Epithelial cell of esophagus (primary cell): ENCODE results near the gene KL.

Experiments
- DNase-seq: peaks from one replicate; pipeline ENCODE4 v3.0.0; 2010; ENCODE audit warnings: low read depth
- H3K4me3 ChIP-seq: 2 replicates; pipeline ENCODE4 v1.5.1; 2011; ENCODE audit warnings: mild to moderate bottlenecking, low read length, control low read depth
- TF ChIP-seq, protein P1 (sequence below): IDR thresholded peaks from 2 replicates; pipeline ENCODE4 v1.5.1; 2011; ENCODE audit warnings: low read depth, mild to moderate bottlenecking, low read length, control low read depth, inconsistent platforms; ENCODE audit not compliant: insufficient read depth; ENCODE audit errors: missing control alignments

The KL gene

DNA sequence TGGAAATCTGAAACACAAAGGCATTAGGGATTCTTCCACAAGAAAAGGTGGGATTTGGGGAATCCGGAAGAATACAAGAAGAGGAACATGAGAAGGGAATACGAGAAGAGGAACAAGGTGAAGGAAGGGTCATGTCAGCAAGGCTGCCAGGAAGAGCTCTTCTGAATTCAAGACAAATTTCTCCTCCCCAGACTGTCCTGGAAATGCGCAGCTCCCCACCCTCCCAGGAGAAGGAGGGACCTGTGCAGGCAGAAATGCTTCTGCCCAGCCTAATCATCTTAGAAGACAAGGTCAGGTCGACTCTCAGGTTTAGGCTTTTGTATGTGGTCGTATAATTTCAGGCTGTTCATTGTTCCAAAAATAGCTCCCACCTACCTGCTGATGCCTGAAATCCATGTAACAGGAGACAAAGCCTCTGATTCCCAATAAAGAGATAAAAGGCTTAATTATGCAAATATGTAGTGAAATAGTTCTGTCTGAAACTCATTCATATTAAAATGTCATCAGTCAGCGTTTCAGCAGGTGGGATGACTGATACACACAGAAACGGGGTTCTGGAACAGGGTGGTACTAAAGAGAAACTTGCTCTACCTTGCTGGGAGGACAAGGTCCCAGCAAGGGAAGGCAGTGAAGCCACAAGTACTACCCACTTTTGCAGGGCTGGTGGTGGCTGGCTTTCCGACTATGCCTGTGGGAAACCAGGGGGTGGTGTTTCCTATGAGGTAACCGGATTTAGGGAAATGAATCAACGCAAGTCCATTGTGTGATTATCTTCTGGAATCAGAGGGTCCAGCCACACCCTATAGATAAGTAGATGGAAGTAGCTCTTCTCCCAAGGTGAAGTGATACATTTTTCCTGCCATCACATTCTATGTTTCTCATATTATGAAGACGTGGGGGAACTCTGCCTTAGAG, 76.1 kb downstream of the KL start:
- TF ChIP-seq, protein P1, sequence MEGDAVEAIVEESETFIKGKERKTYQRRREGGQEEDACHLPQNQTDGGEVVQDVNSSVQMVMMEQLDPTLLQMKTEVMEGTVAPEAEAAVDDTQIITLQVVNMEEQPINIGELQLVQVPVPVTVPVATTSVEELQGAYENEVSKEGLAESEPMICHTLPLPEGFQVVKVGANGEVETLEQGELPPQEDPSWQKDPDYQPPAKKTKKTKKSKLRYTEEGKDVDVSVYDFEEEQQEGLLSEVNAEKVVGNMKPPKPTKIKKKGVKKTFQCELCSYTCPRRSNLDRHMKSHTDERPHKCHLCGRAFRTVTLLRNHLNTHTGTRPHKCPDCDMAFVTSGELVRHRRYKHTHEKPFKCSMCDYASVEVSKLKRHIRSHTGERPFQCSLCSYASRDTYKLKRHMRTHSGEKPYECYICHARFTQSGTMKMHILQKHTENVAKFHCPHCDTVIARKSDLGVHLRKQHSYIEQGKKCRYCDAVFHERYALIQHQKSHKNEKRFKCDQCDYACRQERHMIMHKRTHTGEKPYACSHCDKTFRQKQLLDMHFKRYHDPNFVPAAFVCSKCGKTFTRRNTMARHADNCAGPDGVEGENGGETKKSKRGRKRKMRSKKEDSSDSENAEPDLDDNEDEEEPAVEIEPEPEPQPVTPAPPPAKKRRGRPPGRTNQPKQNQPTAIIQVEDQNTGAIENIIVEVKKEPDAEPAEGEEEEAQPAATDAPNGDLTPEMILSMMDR = no peak
- H3K4me3 ChIP-seq = no peak overlapping the region
- DNase-seq = no peak

DNA sequence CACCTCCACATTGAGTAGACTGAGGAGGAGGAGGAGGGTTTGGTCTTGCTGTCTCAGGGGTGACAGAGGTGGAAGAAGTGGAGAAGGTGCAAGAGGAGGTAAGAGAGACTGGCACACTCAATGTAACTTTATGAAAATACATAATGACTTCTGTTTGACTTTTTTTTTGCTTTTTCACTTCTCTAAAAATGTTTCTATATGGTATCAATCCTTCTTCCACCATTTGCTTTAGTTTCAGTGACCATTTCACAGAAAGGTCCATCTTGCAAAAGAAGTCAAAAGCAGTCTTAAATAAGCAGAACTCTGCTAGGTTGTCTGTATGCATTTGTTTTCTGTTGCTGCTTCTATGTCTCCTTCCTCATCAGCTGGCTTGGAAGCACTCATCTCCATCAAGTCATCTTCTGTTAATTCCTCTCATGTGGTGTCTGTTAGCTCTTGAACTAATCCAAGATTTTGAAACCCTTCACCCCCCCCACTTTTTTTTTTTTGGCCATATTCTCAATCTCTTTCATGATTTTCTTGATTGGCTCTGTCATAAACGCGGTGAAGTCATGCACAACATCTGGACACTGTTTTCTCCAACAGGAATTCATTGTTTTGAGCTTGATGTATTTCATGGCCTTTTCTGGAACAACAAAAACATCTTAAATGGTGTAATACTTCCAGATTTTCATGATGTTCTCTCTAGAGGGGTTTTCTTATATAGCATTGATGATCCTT, 80.8 kb downstream of the KL start:
- no peak overlapping the region for H3K4me3 ChIP-seq
- DNase-seq = no peak
- TF ChIP-seq, protein P1 = no peak

DNA sequence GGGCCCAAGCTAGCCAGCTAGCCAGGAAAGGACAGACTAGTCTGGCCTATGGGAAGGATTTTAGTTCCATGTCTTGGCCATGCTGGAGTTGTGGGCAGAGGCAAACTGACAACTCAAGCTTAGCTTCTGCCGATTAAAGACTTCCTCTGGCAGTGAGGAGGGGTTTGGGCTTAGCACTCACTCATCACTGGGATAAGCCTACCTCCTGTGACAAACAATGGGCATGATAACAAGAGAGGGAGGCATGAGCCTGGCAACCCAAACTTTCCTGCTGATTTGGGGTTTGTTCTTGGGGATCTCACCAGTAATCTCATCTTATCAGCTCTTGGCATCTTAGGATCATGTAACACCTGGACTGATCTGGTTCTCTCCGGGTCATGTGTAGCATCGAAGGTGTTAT, 83.6 kb downstream of the KL start:
- DNase-seq = no peak
- H3K4me3 ChIP-seq = no peak overlapping the region

DNA sequence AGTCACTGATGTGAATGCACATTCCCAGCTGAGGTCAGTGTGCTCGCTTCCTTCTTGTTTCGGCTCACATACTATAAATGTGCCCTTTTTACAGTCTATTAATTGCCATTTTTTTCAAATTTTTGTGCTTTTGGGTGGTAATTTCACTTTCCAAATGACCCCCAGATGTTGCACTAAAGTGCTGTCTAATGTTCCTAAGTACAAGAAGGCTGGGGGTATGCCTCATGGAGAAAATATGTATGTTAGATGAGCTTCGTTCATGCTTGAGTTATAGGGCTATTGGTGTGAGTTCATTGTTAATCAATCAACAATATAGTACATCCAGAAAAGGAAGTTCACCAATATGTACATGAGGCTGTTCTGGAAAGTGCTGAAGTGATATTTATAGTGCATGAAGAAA, 84.7 kb downstream of the KL start:
- TF ChIP-seq, protein P1 = no peak
- DNase-seq = no peak
- H3K4me3 ChIP-seq = no peak overlapping the region

More for the DNA sequence above, 83.6 kb downstream of the KL start:
- TF ChIP-seq, protein P1 = no peak

DNA sequence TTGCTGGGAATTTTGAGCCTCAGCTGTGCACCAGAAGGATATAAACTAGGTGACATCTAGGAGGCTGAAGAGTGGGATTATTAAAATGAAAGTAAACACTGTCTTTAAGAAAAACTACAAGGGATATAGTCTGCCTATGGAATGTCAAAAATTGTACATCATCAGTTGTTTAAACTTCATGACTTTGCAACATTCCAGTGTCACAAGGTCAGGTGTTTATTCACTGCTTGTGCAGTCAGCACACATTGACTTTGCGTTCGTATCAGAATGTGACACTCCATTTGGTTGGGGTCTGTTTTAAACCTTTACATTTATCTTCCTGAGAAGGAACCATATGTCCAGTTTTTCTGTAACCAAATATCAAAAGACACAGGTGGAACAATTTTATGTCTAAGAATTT, 85.6 kb downstream of the KL start:
- no peak for DNase-seq
- TF ChIP-seq, protein P1 = no peak
- no peak overlapping the region for H3K4me3 ChIP-seq

DNA sequence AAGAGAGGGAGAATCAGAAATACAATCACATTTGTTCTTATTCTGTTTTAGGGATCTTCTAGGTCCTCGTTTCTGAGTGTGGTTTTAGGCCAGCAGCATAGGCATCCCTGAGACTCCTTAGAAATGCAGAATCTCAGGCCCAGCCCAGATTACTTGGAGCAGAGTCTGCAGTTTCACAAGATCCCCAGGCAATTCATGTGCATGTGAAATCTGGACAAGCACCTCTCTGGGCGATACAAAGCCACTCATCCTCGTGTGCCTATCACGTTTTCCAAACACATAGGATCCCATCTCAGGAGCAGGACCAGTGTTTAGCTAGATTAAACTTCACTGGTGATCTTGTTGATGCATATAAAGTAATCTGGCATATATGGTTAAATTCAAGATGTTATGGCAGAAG, 87.2 kb downstream of the KL start:
- H3K4me3 ChIP-seq = no peak overlapping the region
- no peak for DNase-seq
- TF ChIP-seq, protein P1 = no peak
